ENCODE results near the gene ZBTB16.

Gene ZBTB16

GRCh38 chr11:114181752-114182151, 122.2 kb downstream of the ZBTB16 start:
- Histone ChIP-seq H3K4me1 (ENCODE audit: control insufficient read depth, low read depth, low read length) (no peaks in the 10 kb centered on the region), H2BK15ac (replicated peaks; ENCODE audit: low read depth) (no peak overlapping the region), H3K56ac (ENCODE audit: low read length) (no peak overlapping the region), H3K79me1 (ENCODE audit: low read length) (no peaks in the 10 kb centered on the region), H3K27me3 (ENCODE audit: insufficient read depth, low read length, poor library complexity) (no peaks in the 10 kb centered on the region), H3K36me3 (ENCODE audit: control insufficient read depth, insufficient read depth, low read length) (no peaks in the 10 kb centered on the region), H4K5ac (ENCODE audit: low read length) (no peak overlapping the region), H4K8ac (ENCODE audit: low read depth, low read length) (no peak overlapping the region), H3K4me3 (ENCODE audit: low read length) (no peak overlapping the region), H3K18ac (ENCODE audit: low read length) (no peak overlapping the region), H2BK120ac (ENCODE audit: low read depth, low read length) (no peak overlapping the region), H2BK5ac (ENCODE audit: low read length) (no peak overlapping the region), H3K9ac (ENCODE audit: low read length) (no peak overlapping the region), H2AK5ac (ENCODE audit: low read length) (no peak overlapping the region), H3K79me2 (ENCODE audit: control insufficient read depth, insufficient read depth, low read length) (no peaks in the 10 kb centered on the region), H3K4ac (ENCODE audit: low read depth, low read length) (no peak overlapping the region), H3K27ac (ENCODE audit: low read depth, low read length) (no peak overlapping the region), H3K4me2 (ENCODE audit: low read length) (no peak overlapping the region), H3K23ac (ENCODE audit: low read length) (no peak overlapping the region)
- no CpG with 5 or more reads among the region's 8 CpGs for WGBS (ENCODE audit: extremely low coverage, insufficient coverage, low lambda C conversion rate)
- no peak for DNase-seq

GRCh38 chr11:114182471-114183043, 123.0 kb downstream of the ZBTB16 start:
- Histone ChIP-seq H3K4ac (ENCODE audit: low read depth, low read length) (no peak overlapping the region), H3K4me3 (ENCODE audit: low read length) (no peak overlapping the region), H3K4me2 (ENCODE audit: low read length) (no peak overlapping the region), H3K23ac (ENCODE audit: low read length) (no peak overlapping the region), H2AK5ac (ENCODE audit: low read length) (no peak overlapping the region), H3K4me1 (ENCODE audit: control insufficient read depth, low read depth, low read length) (no peaks in the 10 kb centered on the region), H3K27me3 (ENCODE audit: insufficient read depth, low read length, poor library complexity) (no peaks in the 10 kb centered on the region), H3K56ac (ENCODE audit: low read length) (no peak overlapping the region), H3K9ac (ENCODE audit: low read length) (no peak overlapping the region), H2BK120ac (ENCODE audit: low read depth, low read length) (no peak overlapping the region), H3K79me1 (ENCODE audit: low read length) (no peaks in the 10 kb centered on the region), H4K8ac (ENCODE audit: low read depth, low read length) (no peak overlapping the region), H3K27ac (ENCODE audit: low read depth, low read length) (no peak overlapping the region), H3K18ac (ENCODE audit: low read length) (no peak overlapping the region), H3K36me3 (ENCODE audit: control insufficient read depth, insufficient read depth, low read length) (no peaks in the 10 kb centered on the region), H2BK5ac (ENCODE audit: low read length) (no peak overlapping the region), H3K79me2 (ENCODE audit: control insufficient read depth, insufficient read depth, low read length) (no peaks in the 10 kb centered on the region), H4K5ac (ENCODE audit: low read length) (no peak overlapping the region), H2BK15ac (replicated peaks; ENCODE audit: low read depth) (no peak overlapping the region)
- DNase-seq = no peak
- no CpG with 5 or more reads among the region's 11 CpGs for WGBS (ENCODE audit: extremely low coverage, insufficient coverage, low lambda C conversion rate)

- Histone ChIP-seq H3K23ac (ENCODE audit: low read length) (no peak overlapping the region), H2BK5ac (ENCODE audit: low read length) (no peak overlapping the region), H3K4me2 (ENCODE audit: low read length) (no peak overlapping the region), H3K4ac (ENCODE audit: low read depth, low read length) (no peak overlapping the region), H4K5ac (ENCODE audit: low read length) (no peak overlapping the region), H3K56ac (ENCODE audit: low read length) (no peak overlapping the region), H3K79me2 (ENCODE audit: control insufficient read depth, insufficient read depth, low read length) (no peaks in the 10 kb centered on the region), H4K8ac (ENCODE audit: low read depth, low read length) (no peak overlapping the region), H3K27me3 (ENCODE audit: insufficient read depth, low read length, poor library complexity) (no peaks in the 10 kb centered on the region), H3K18ac (ENCODE audit: low read length) (no peak overlapping the region), H3K27ac (ENCODE audit: low read depth, low read length) (no peak overlapping the region), H3K36me3 (ENCODE audit: control insufficient read depth, insufficient read depth, low read length) (no peaks in the 10 kb centered on the region), H3K4me1 (ENCODE audit: control insufficient read depth, low read depth, low read length) (no peaks in the 10 kb centered on the region), H3K4me3 (ENCODE audit: low read length) (no peak overlapping the region), H2AK5ac (ENCODE audit: low read length) (no peak overlapping the region), H2BK15ac (replicated peaks; ENCODE audit: low read depth) (no peak overlapping the region), H3K79me1 (ENCODE audit: low read length) (no peaks in the 10 kb centered on the region), H2BK120ac (ENCODE audit: low read depth, low read length) (no peak overlapping the region), H3K9ac (ENCODE audit: low read length) (no peak overlapping the region)
- DNase-seq = no peak
- WGBS (ENCODE audit: extremely low coverage, insufficient coverage, low lambda C conversion rate) = no CpG with 5 or more reads among the region's 15 CpGs
Measured at GRCh38 chr11:114183044-114183511, 123.6 kb downstream of the ZBTB16 start.

- Histone ChIP-seq H3K27ac (ENCODE audit: low read depth, low read length) (no peak overlapping the region), H3K4me1 (ENCODE audit: control insufficient read depth, low read depth, low read length) (no peaks in the 10 kb centered on the region), H2BK5ac (ENCODE audit: low read length) (no peak overlapping the region), H3K27me3 (ENCODE audit: insufficient read depth, low read length, poor library complexity) (no peaks in the 10 kb centered on the region), H3K18ac (ENCODE audit: low read length) (no peak overlapping the region), H2AK5ac (ENCODE audit: low read length) (no peak overlapping the region), H3K36me3 (ENCODE audit: control insufficient read depth, insufficient read depth, low read length) (no peaks in the 10 kb centered on the region), H3K79me1 (ENCODE audit: low read length) (no peaks in the 10 kb centered on the region), H2BK15ac (replicated peaks; ENCODE audit: low read depth) (no peak overlapping the region), H2BK120ac (ENCODE audit: low read depth, low read length) (no peak overlapping the region), H3K4me3 (ENCODE audit: low read length) (no peak overlapping the region), H4K8ac (ENCODE audit: low read depth, low read length) (no peak overlapping the region), H3K23ac (ENCODE audit: low read length) (no peak overlapping the region), H3K4me2 (ENCODE audit: low read length) (no peak overlapping the region), H3K56ac (ENCODE audit: low read length) (no peak overlapping the region), H3K9ac (ENCODE audit: low read length) (no peak overlapping the region), H4K5ac (ENCODE audit: low read length) (no peak overlapping the region), H3K4ac (ENCODE audit: low read depth, low read length) (no peak overlapping the region), H3K79me2 (ENCODE audit: control insufficient read depth, insufficient read depth, low read length) (no peaks in the 10 kb centered on the region)
- WGBS (ENCODE audit: extremely low coverage, insufficient coverage, low lambda C conversion rate) = no CpG with 5 or more reads among the region's 6 CpGs
- DNase-seq = no peak
Measured at GRCh38 chr11:114185436-114185835, 125.9 kb downstream of the ZBTB16 start.

GRCh38 chr11:114187173-114187572, 127.7 kb downstream of the ZBTB16 start:
- no peak overlapping the region for H3K56ac ChIP-seq (ENCODE audit: low read length)
- no peak overlapping the region for H4K5ac ChIP-seq (ENCODE audit: low read length)
- no peaks in the 10 kb centered on the region for H3K36me3 ChIP-seq (ENCODE audit: control insufficient read depth, insufficient read depth, low read length)
- no peak for DNase-seq
- H3K18ac ChIP-seq (ENCODE audit: low read length) = no peak overlapping the region
- no peak overlapping the region for H2BK15ac ChIP-seq (replicated peaks; ENCODE audit: low read depth)
- H3K4ac ChIP-seq (ENCODE audit: low read depth, low read length) = no peak overlapping the region
- H2BK120ac ChIP-seq (ENCODE audit: low read depth, low read length) = no peak overlapping the region
- no peak overlapping the region for H3K27ac ChIP-seq (ENCODE audit: low read depth, low read length)
- H2AK5ac ChIP-seq (ENCODE audit: low read length) = no peak overlapping the region
- H3K9ac ChIP-seq (ENCODE audit: low read length) = no peak overlapping the region
- H4K8ac ChIP-seq (ENCODE audit: low read depth, low read length) = no peak overlapping the region
- no peak overlapping the region for H3K4me3 ChIP-seq (ENCODE audit: low read length)
- no peaks in the 10 kb centered on the region for H3K79me2 ChIP-seq (ENCODE audit: control insufficient read depth, insufficient read depth, low read length)
- H3K79me1 ChIP-seq (ENCODE audit: low read length) = no peaks in the 10 kb centered on the region
- WGBS (ENCODE audit: extremely low coverage, insufficient coverage, low lambda C conversion rate) = no CpG with 5 or more reads among the region's 7 CpGs
- H2BK5ac ChIP-seq (ENCODE audit: low read length) = no peak overlapping the region
- no peak overlapping the region for H3K4me2 ChIP-seq (ENCODE audit: low read length)
- no peak overlapping the region for H3K23ac ChIP-seq (ENCODE audit: low read length)
- no peaks in the 10 kb centered on the region for H3K27me3 ChIP-seq (ENCODE audit: insufficient read depth, low read length, poor library complexity)
- no peaks in the 10 kb centered on the region for H3K4me1 ChIP-seq (ENCODE audit: control insufficient read depth, low read depth, low read length)
